IMR-90 (cell line): ENCODE data around the gene TOMM20. TPM values are rescaled to one million over a fixed set of nuclear protein-coding genes. Genes with fewer than 3 reads are reported as not detected.

Experiments
- ATAC-seq: fragments of 200-7000 bp; cut with Tn5 transposase; 2 replicates; pipeline ENCODE4 v1.9.1; 2020; ENCODE audit warnings: low read depth, mild to moderate bottlenecking, moderate library complexity
- BruUV-seq: library from RNA; stranded (reverse); fragments of 400-500 nt; replicated peaks from 2 replicates; lab custom pipeline; 2021; lab: Mats Ljungman, UMichigan
- CTCF ChIA-PET: fragments of 300-600 bp; formaldehyde crosslinking; extraction: SDS; loops from one replicate; lab custom pipeline; 2021; ENCODE audit warnings: antibody characterized with exemption; lab: Yijun Ruan, JAX
- POLR2A ChIA-PET: fragments of 300-600 bp; sonication (Branson Sonifier 250); formaldehyde crosslinking; loops from one replicate; lab custom pipeline; 2022; ENCODE audit warnings: antibody characterized with exemption; ENCODE audit not compliant: unreplicated experiment; lab: Charles Lee
- DNase-seq: peaks from one replicate; pipeline ENCODE4 v3.0.0; 2013
- H2AFZ ChIP-seq: replicated peaks from 2 replicates; pipeline ENCODE3; 2013; ENCODE audit warnings: low read length, mild to moderate bottlenecking; ENCODE audit not compliant: poor library complexity
- H2AK5ac ChIP-seq: 2 replicates; pipeline ENCODE4 v1.6.1; 2013; ENCODE audit warnings: low read depth, low read length, inconsistent platforms
- H2AK9ac ChIP-seq: replicated peaks from 2 replicates; pipeline ENCODE3; 2013; ENCODE audit warnings: mild to moderate bottlenecking, low read depth, low read length, moderate library complexity; ENCODE audit not compliant: poor library complexity
- H2BK120ac ChIP-seq: 2 replicates; pipeline ENCODE4 v1.6.1; 2013; ENCODE audit warnings: low read depth, low read length, inconsistent platforms
- H2BK15ac ChIP-seq: 3 replicates; pipeline ENCODE4 v1.6.1; 2013; ENCODE audit warnings: low read depth, low read length, inconsistent platforms
- H2BK20ac ChIP-seq: 2 replicates; pipeline ENCODE4 v1.6.1; 2013; ENCODE audit warnings: low read depth, mild to moderate bottlenecking, inconsistent platforms, low read length, moderate library complexity
- H2BK5ac ChIP-seq: 2 replicates; pipeline ENCODE4 v1.6.1; 2013; ENCODE audit warnings: mild to moderate bottlenecking, low read depth, low read length, inconsistent platforms; ENCODE audit not compliant: poor library complexity, severe bottlenecking
- H3K14ac ChIP-seq: replicated peaks from 2 replicates; pipeline ENCODE4 v1.6.1; 2013; ENCODE audit warnings: low read depth, low read length, inconsistent platforms
- H3K18ac ChIP-seq: 2 replicates; pipeline ENCODE4 v1.6.1; 2013; ENCODE audit warnings: low read depth, low read length, control low read depth
- H3K23ac ChIP-seq: 2 replicates; pipeline ENCODE4 v1.6.1; 2013; ENCODE audit warnings: low read depth, low read length, inconsistent platforms
- H3K27ac ChIP-seq: 2 replicates; pipeline ENCODE4 v1.5.1; 2013; ENCODE audit warnings: mild to moderate bottlenecking, control low read depth, low read length; ENCODE audit not compliant: insufficient read depth
- H3K27me3 ChIP-seq: 2 replicates; pipeline ENCODE4 v1.6.1; 2013; ENCODE audit warnings: low read length; ENCODE audit not compliant: control insufficient read depth, insufficient read depth
- H3K36me3 ChIP-seq: 2 replicates; pipeline ENCODE4 v1.6.1; 2013; ENCODE audit warnings: low read length, mixed read lengths; ENCODE audit not compliant: control insufficient read depth, insufficient read depth
- H3K4ac ChIP-seq: 2 replicates; pipeline ENCODE4 v1.6.1; 2013; ENCODE audit warnings: low read depth, low read length, inconsistent platforms
- H3K4me1 ChIP-seq: 2 replicates; pipeline ENCODE4 v1.6.1; 2013; ENCODE audit warnings: low read length, mixed read lengths; ENCODE audit not compliant: control insufficient read depth, insufficient read depth
- H3K4me2 ChIP-seq: 2 replicates; pipeline ENCODE4 v1.6.1; 2013; ENCODE audit warnings: low read depth, mild to moderate bottlenecking, control low read depth, low read length, moderate library complexity
- H3K4me3 ChIP-seq: 2 replicates; pipeline ENCODE4 v1.5.1; 2013; ENCODE audit warnings: low read depth, mild to moderate bottlenecking, control low read depth, low read length, moderate library complexity; ENCODE audit not compliant: insufficient read depth
- H3K56ac ChIP-seq: 2 replicates; pipeline ENCODE4 v1.6.1; 2013; ENCODE audit warnings: low read length, inconsistent platforms; ENCODE audit not compliant: insufficient read depth; ENCODE audit errors: extremely low read depth
- H3K79me1 ChIP-seq, 2 experiments: 2 replicates each; pipeline ENCODE4 v1.6.1; 2013; ENCODE audit warnings: low read length in 2 of 2, inconsistent platforms in 1 of 2, low read depth in 1 of 2
- H3K9ac ChIP-seq: 2 replicates; pipeline ENCODE4 v1.6.1; 2013; ENCODE audit warnings: low read depth, low read length, control low read depth
- H3K9me1 ChIP-seq: 2 replicates; pipeline ENCODE4 v1.6.1; 2013; ENCODE audit warnings: low read length, inconsistent platforms; ENCODE audit not compliant: insufficient read depth
- H3K9me3 ChIP-seq: 2 replicates; pipeline ENCODE4 v1.6.1; 2013; ENCODE audit warnings: low read length; ENCODE audit not compliant: control insufficient read depth, insufficient read depth
- H4K20me1 ChIP-seq: 2 replicates; pipeline ENCODE4 v1.6.1; 2013; ENCODE audit warnings: low read length, inconsistent platforms; ENCODE audit not compliant: insufficient read depth
- H4K5ac ChIP-seq: 2 replicates; pipeline ENCODE4 v1.6.1; 2013; ENCODE audit warnings: mild to moderate bottlenecking, low read depth, low read length, control low read depth
- H4K8ac ChIP-seq, 2 experiments: 2 replicates each; pipeline ENCODE4 v1.6.1; 2013; ENCODE audit warnings: low read depth in 2 of 2, low read length in 2 of 2, control low read depth in 1 of 2, inconsistent platforms in 1 of 2
- H4K91ac ChIP-seq: 2 replicates; pipeline ENCODE4 v1.6.1; 2013; ENCODE audit warnings: low read depth, low read length, inconsistent platforms; ENCODE audit not compliant: insufficient read depth
- BHLHE40 ChIP-seq: fragments of 150-350 bp; IDR thresholded peaks from 2 replicates; pipeline ENCODE4 v1.6.1; 2016; ENCODE audit warnings: mild to moderate bottlenecking, low read depth, low read length
- CEBPB ChIP-seq: IDR thresholded peaks from 2 replicates; pipeline ENCODE4 v1.6.1; 2012; ENCODE audit warnings: low read depth, low read length, improper control_type of control experiment
- FOS ChIP-seq: fragments of 150-350 bp; IDR thresholded peaks from 2 replicates; pipeline ENCODE4 v1.6.1; 2016; ENCODE audit warnings: low read depth, low read length
- MAFK ChIP-seq: IDR thresholded peaks from 2 replicates; pipeline ENCODE4 v1.6.1; 2012; ENCODE audit warnings: low read depth, low read length, improper control_type of control experiment
- MAZ ChIP-seq: IDR thresholded peaks from 2 replicates; pipeline ENCODE4 v1.6.1; 2012; ENCODE audit warnings: low read depth, mild to moderate bottlenecking, low read length, improper control_type of control experiment, moderate library complexity, borderline replicate concordance
- MXI1 ChIP-seq: IDR thresholded peaks from 2 replicates; pipeline ENCODE4 v1.6.1; 2012; ENCODE audit warnings: low read depth, mild to moderate bottlenecking, low read length, moderate library complexity, borderline replicate concordance
- NFE2L2 ChIP-seq: fragments of 150-350 bp; IDR thresholded peaks from 2 replicates; pipeline ENCODE4 v1.6.1; 2016; ENCODE audit warnings: low read depth, mild to moderate bottlenecking, low read length
- POLR2A ChIP-seq: IDR thresholded peaks from 2 replicates; pipeline ENCODE4 v1.6.1; 2012; ENCODE audit warnings: mild to moderate bottlenecking, low read depth, low read length
- RAD21 ChIP-seq: IDR thresholded peaks from 2 replicates; pipeline ENCODE4 v1.6.1; 2012; ENCODE audit warnings: low read length, improper control_type of control experiment
- SMC3 ChIP-seq: fragments of 150-350 bp; IDR thresholded peaks from 2 replicates; pipeline ENCODE4 v1.6.1; 2016; ENCODE audit warnings: low read depth, mild to moderate bottlenecking, antibody characterized with exemption, low read length, moderate library complexity
- WGBS, 2 experiments: methylation state at CpG; one replicate each; pipeline versions ENCODE4 v1.1.5 to v1.1.7; 2013; ENCODE audit warnings: missing lambda C conversion rate in 2 of 2; ENCODE audit not compliant: insufficient read length in 1 of 2; ENCODE audit errors: extremely low coverage in 2 of 2; 5-methylcytosine and 5-hydroxymethylcytosine counted together
- dilution Hi-C: fragments of 300-500 bp; cut with HindIII; formaldehyde crosslinking; loops from one replicate; pipeline ENCODE4 v1.14.3; 2018; ENCODE audit warnings: low sequenced_read_pairs; ENCODE audit not compliant: unreplicated experiment
- in situ Hi-C: fragments of 300-500 bp; cut with MboI; formaldehyde crosslinking; loops from 3 replicates; pipeline ENCODE4 v1.14.3; 2019; ENCODE audit warnings: low sequenced_read_pairs, inconsistent platforms, mixed read lengths
- intact Hi-C: fragments of 100-400 bp; cut with micrococcal nuclease; formaldehyde crosslinking; loops from 2 replicates; pipeline ENCODE4 v1.10.0; 2022
- polyA plus RNA-seq, 3 experiments: library from polyadenylated mRNA; depleted of rRNA; stranded (reverse); fragments of >200 nt; gene quantifications; 2 replicates each; pipeline ENCODE4 v1.2.3, GENCODE V29; 2012; ENCODE audit warnings: low replicate concordance in 1 of 3
- total RNA-seq: library from RNA; depleted of rRNA; stranded (reverse); fragments of >200 nt; gene quantifications from 2 replicates; pipeline ENCODE4 v1.2.3, GENCODE V29; 2012
- TF ChIP-seq, protein P1 (sequence below): conservative IDR thresholded peaks from 2 replicates; pipeline ENCODE4 v1.5.1; 2012; ENCODE audit warnings: mild to moderate bottlenecking, low read depth, low read length, improper control_type of control experiment
- TF ChIP-seq, protein P2 (sequence below): fragments of 150-350 bp; IDR thresholded peaks from 2 replicates; pipeline ENCODE4 v1.6.1; 2017; ENCODE audit warnings: mild to moderate bottlenecking, antibody characterized with exemption, low read length, low read depth
- TF ChIP-seq, protein P3 (sequence below): fragments of 150-350 bp; IDR thresholded peaks from 2 replicates; pipeline ENCODE4 v1.6.1; 2016; ENCODE audit warnings: low read depth, mild to moderate bottlenecking, low read length, moderate library complexity, borderline replicate concordance

TOMM20 gene
- total and polyA plus RNA-seq, 2 of the 4 experiments (the other 2 are of a cell fraction): 75.3 to 84.4 TPM

DNA sequence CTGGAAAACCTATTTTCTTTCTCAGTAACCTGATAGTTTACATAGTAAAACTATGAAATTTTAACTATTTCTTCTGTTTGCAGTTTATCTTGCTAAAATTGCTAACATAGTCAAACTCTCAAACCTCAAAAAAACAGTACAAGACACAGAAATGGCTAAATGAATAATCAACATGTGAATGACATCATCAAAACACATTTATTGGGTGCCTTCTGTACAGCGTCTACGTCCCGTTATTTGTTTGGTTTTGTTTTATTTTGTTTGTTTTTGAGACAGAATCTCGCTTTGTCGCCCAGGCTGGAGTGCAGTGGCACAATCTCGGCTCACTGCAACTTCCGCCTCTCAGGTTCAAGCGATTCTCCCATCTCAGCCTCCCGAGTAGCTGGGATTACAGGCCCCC lies 21.2 kb upstream of the TOMM20 start:
- Histone ChIP-seq H3K18ac (no peak overlapping the region), H4K91ac (no peak overlapping the region), H3K36me3 (peaks cover 44% of the 10 kb centered on the region), H3K14ac (no peak overlapping the region), H2BK15ac (no peak overlapping the region), H2BK5ac (no peak overlapping the region), H3K4me3 (no peak overlapping the region), H3K27ac (no peak overlapping the region), H2AK5ac (no peak overlapping the region), H3K9me3 (no peaks in the 10 kb centered on the region), H3K4me2 (no peak overlapping the region), H3K23ac (no peak overlapping the region), H3K79me1 (peaks cover 23 to 24% of the 10 kb centered on the region in 2 experiments), H4K20me1 (no peaks in the 10 kb centered on the region), H3K4ac (no peak overlapping the region), H2BK20ac (no peak overlapping the region), H3K9me1 (no peaks in the 10 kb centered on the region), H2AK9ac (no peak overlapping the region), H3K4me1 (no peaks in the 10 kb centered on the region), H3K27me3 (no peaks in the 10 kb centered on the region), H4K5ac (no peak overlapping the region), H2BK120ac (no peak overlapping the region), H3K9ac (no peak overlapping the region), H4K8ac (no peak overlapping the region), H2AFZ (no peak overlapping the region), H3K56ac (no peak overlapping the region)
- BruUV-seq: no TSS peak
- TF ChIP-seq, protein P1, sequence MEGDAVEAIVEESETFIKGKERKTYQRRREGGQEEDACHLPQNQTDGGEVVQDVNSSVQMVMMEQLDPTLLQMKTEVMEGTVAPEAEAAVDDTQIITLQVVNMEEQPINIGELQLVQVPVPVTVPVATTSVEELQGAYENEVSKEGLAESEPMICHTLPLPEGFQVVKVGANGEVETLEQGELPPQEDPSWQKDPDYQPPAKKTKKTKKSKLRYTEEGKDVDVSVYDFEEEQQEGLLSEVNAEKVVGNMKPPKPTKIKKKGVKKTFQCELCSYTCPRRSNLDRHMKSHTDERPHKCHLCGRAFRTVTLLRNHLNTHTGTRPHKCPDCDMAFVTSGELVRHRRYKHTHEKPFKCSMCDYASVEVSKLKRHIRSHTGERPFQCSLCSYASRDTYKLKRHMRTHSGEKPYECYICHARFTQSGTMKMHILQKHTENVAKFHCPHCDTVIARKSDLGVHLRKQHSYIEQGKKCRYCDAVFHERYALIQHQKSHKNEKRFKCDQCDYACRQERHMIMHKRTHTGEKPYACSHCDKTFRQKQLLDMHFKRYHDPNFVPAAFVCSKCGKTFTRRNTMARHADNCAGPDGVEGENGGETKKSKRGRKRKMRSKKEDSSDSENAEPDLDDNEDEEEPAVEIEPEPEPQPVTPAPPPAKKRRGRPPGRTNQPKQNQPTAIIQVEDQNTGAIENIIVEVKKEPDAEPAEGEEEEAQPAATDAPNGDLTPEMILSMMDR: no peak
- TF ChIP-seq SMC3 (no peak), MXI1 (no peak), CEBPB (no peak), MAZ (no peak), RAD21 (no peak), MAFK (no peak), BHLHE40 (no peak), NFE2L2 (no peak), POLR2A (no peak), FOS (no peak)
- TF ChIP-seq, protein P2, sequence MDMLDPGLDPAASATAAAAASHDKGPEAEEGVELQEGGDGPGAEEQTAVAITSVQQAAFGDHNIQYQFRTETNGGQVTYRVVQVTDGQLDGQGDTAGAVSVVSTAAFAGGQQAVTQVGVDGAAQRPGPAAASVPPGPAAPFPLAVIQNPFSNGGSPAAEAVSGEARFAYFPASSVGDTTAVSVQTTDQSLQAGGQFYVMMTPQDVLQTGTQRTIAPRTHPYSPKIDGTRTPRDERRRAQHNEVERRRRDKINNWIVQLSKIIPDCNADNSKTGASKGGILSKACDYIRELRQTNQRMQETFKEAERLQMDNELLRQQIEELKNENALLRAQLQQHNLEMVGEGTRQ: no peak
- TF ChIP-seq, protein P3, sequence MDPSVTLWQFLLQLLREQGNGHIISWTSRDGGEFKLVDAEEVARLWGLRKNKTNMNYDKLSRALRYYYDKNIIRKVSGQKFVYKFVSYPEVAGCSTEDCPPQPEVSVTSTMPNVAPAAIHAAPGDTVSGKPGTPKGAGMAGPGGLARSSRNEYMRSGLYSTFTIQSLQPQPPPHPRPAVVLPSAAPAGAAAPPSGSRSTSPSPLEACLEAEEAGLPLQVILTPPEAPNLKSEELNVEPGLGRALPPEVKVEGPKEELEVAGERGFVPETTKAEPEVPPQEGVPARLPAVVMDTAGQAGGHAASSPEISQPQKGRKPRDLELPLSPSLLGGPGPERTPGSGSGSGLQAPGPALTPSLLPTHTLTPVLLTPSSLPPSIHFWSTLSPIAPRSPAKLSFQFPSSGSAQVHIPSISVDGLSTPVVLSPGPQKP: no peak
- POLR2A ChIA-PET: interaction anchor here (0.6 kb wide), 1 partner anchor 16 kb away, joined by 3 read pairs; no protein-coding TSS in a partner anchor
- no peak for ATAC-seq
- in situ Hi-C loops: no loop called here
- dilution Hi-C loops: no loop called here
- no peak for DNase-seq
- intact Hi-C loops: no loop called here
- CTCF ChIA-PET: no interaction called here
- 100% methylated on average over 4 of the region's 9 CpGs; no CpG with 5 or more reads in 1 of the 2 experiments for WGBS, 2 experiments
